ENCODE data around the gene TTLL11. TPM values are rescaled to one million over a fixed set of nuclear protein-coding genes. Genes with fewer than 3 reads are reported as not detected.

Gene TTLL11
- total and polyA plus RNA-seq, 3 experiments from 2014 or later, result 4.0 to 6.2 (median 4.5) TPM

GRCh38 chr9:121779381-121780117 lies 313.6 kb downstream of the TTLL11 start:
- Mint-ChIP-seq H3K4me3 (no peak overlapping the region), H3K27me3 (peaks cover 2 to 3% of the 10 kb centered on the region in 2 donors), H3K36me3 (no peaks in the 10 kb centered on the region), H3K4me1 (peaks cover 0 to 7% (median 5%) of the 10 kb centered on the region in 3 donors), H3K27ac (peak overlapping the region in 2 of 8 donors; percentile 56 to 83), H3K9me3 (peaks cover 0 to 9% (median 0%) of the 10 kb centered on the region in 5 donors)
- H3K4me3 ChIP-seq (ENCODE audit: low read length), result no peak overlapping the region
- H3K9me3 ChIP-seq (ENCODE audit: low read length), result no peaks in the 10 kb centered on the region
- no peak overlapping the region for H3K27ac ChIP-seq (ENCODE audit: low read depth, low read length)
- H3K36me3 ChIP-seq (ENCODE audit: insufficient read depth, low read length), result no peaks in the 10 kb centered on the region
- ChIA-PET POLR2A (no interaction called here), CTCF (no interaction called here)
- no peaks in the 10 kb centered on the region for H3K4me1 ChIP-seq (ENCODE audit: insufficient read depth, low read length)
- H3K27me3 ChIP-seq (ENCODE audit: insufficient read depth, low read length, poor library complexity, severe bottlenecking), result no peaks in the 10 kb centered on the region
- DNase-seq, result no peak

GRCh38 chr9:121778252-121779225 lies 314.6 kb downstream of the TTLL11 start:
- Mint-ChIP-seq H3K4me1 (no peaks in the 10 kb centered on the region), H3K27ac (peak overlapping the region in 1 of 8 donors; percentile 83), H3K27me3 (peaks cover 0 to 3% of the 10 kb centered on the region in 2 donors), H3K4me3 (no peak overlapping the region), H3K36me3 (no peaks in the 10 kb centered on the region), H3K9me3 (peaks cover 0 to 9% (median 0%) of the 10 kb centered on the region in 5 donors)
- H3K4me3 ChIP-seq (ENCODE audit: low read length), result no peak overlapping the region
- H3K36me3 ChIP-seq (ENCODE audit: insufficient read depth, low read length), result no peaks in the 10 kb centered on the region
- no peaks in the 10 kb centered on the region for H3K9me3 ChIP-seq (ENCODE audit: low read length)
- no peaks in the 10 kb centered on the region for H3K4me1 ChIP-seq (ENCODE audit: insufficient read depth, low read length)
- H3K27ac ChIP-seq (ENCODE audit: low read depth, low read length), result no peak overlapping the region
- ChIA-PET CTCF (no interaction called here), POLR2A (no interaction called here)
- no peaks in the 10 kb centered on the region for H3K27me3 ChIP-seq (ENCODE audit: insufficient read depth, low read length, poor library complexity, severe bottlenecking)
- DNase-seq, result no peak

DNA sequence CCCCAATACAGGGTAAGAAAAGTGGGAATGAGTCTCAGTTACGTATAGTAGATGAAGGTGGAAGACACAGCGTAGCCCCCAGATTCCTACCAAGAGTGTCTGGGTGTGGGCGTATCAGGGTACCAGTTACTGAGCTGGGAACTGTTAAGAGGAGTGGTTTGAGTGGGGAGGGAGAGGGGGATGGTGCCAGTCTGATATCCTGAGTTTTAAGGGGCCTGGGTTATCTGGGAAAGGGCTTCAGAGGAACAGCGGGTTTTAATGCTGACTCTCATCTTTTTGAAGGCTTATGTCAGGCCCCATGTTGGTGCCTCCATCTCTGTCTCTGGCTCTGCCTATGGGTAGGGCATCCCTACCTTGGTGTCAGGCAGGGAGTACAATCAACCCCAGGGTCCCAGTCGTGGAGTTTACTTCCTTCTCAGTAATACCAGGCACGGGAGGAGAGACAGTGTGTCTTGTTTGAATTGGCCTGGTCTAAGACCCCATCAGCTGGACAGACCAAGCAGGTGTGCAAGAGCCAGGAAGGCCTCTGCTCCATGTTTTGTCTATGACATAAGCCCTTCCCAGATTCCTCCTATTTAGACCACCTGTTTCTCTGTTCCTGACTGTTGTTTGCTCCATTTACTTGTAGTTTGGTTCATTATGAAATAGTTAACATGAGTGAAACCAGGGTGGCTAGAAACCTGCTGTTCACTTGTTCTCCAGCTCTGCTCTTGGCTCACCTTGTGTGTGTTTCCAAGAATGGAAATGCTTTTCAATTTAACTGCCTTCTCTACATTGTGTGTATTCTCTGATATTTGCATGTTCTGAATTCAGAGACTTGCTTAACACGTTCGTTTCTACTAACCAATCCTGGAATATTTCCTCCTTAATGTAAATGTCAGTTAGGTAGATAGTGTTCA lies 316.1 kb downstream of the TTLL11 start:
- POLR2A ChIA-PET, result no interaction called here
- peaks cover 0 to 9% (median 0%) of the 10 kb centered on the region in 5 donors for H3K9me3 Mint-ChIP-seq
- no peaks in the 10 kb centered on the region for H3K9me3 ChIP-seq (ENCODE audit: low read length)
- no peaks in the 10 kb centered on the region for H3K27me3 ChIP-seq (ENCODE audit: insufficient read depth, low read length, poor library complexity, severe bottlenecking)
- H3K4me1 Mint-ChIP-seq, result no peaks in the 10 kb centered on the region
- DNase-seq, result no peak
- no peak overlapping the region for H3K4me3 ChIP-seq (ENCODE audit: low read length)
- peak overlapping the region in 1 of 8 donors; percentile 37 for H3K27ac Mint-ChIP-seq
- no peaks in the 10 kb centered on the region for H3K4me1 ChIP-seq (ENCODE audit: insufficient read depth, low read length)
- H3K27ac ChIP-seq (ENCODE audit: low read depth, low read length), result no peak overlapping the region
- peaks cover 0 to 2% of the 10 kb centered on the region in 2 donors for H3K27me3 Mint-ChIP-seq
- H3K36me3 ChIP-seq (ENCODE audit: insufficient read depth, low read length), result no peaks in the 10 kb centered on the region
- no peaks in the 10 kb centered on the region for H3K36me3 Mint-ChIP-seq
- CTCF ChIA-PET, result no interaction called here
- H3K4me3 Mint-ChIP-seq, result no peak overlapping the region

DNA sequence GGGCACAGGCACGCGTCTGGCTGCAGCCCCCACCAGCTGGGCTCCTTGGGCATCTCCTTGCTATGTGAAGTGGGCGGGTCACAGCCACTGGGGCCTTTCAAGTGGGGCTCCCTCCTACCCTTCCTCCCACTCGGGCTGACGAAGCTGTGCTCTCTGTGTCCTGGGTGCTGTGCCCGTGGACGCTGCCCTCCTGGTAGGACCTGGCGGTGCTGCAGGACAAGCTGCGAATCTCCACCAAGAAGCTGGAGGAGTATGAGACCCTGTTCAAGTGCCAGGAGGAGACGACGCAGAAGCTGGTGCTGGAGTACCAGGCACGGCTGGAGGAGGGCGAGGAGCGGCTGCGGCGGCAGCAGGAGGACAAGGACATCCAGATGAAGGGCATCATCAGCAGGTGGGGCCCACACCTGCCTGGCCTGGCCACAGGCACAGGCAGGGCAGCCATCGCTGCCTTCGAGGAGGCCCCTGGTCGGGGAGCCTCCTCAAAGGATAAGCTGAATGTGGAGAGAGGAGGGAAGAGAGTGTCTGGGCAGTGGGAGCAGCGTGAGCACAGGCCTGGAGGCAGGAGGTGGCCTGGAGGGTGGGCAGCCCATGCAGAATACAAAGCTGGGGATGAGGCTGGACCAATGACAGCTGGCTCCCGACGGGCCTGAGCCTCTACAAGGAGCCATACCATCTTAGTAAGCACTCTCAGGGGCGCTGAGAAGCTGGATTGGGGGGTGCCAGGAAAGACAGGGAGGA lies 316.9 kb downstream of the TTLL11 start:
- POLR2A ChIA-PET, result no interaction called here
- no peak overlapping the region for H3K27ac Mint-ChIP-seq
- DNase-seq, result no peak
- CTCF ChIA-PET, result no interaction called here
- Histone ChIP-seq H3K27me3 (ENCODE audit: insufficient read depth, low read length, poor library complexity, severe bottlenecking) (no peaks in the 10 kb centered on the region), H3K27ac (ENCODE audit: low read depth, low read length) (no peak overlapping the region), H3K36me3 (ENCODE audit: insufficient read depth, low read length) (no peaks in the 10 kb centered on the region), H3K9me3 (ENCODE audit: low read length) (no peaks in the 10 kb centered on the region), H3K4me3 (ENCODE audit: low read length) (no peak overlapping the region), H3K4me1 (ENCODE audit: insufficient read depth, low read length) (no peaks in the 10 kb centered on the region)
- H3K4me1 Mint-ChIP-seq, result no peaks in the 10 kb centered on the region
- peaks cover 0 to 2% of the 10 kb centered on the region in 2 donors for H3K27me3 Mint-ChIP-seq
- no peaks in the 10 kb centered on the region for H3K36me3 Mint-ChIP-seq
- H3K9me3 Mint-ChIP-seq, result peaks cover 0 to 9% (median 0%) of the 10 kb centered on the region in 5 donors
- H3K4me3 Mint-ChIP-seq, result no peak overlapping the region

- no peak overlapping the region for H3K27ac Mint-ChIP-seq
- no peak overlapping the region for H3K4me3 Mint-ChIP-seq
Measured at GRCh38 chr9:121774715-121775613, 318.1 kb downstream of the TTLL11 start.

GRCh38 chr9:121773954-121774714 lies 319.0 kb downstream of the TTLL11 start:
- Mint-ChIP-seq H3K27ac (no peak overlapping the region), H3K27me3 (peaks cover 0 to 2% of the 10 kb centered on the region in 2 donors), H3K9me3 (peaks cover 0 to 3% (median 0%) of the 10 kb centered on the region in 5 donors), H3K4me3 (no peak overlapping the region), H3K36me3 (no peaks in the 10 kb centered on the region), H3K4me1 (no peaks in the 10 kb centered on the region)
- ChIA-PET POLR2A (no interaction called here), CTCF (no interaction called here)
- no peak overlapping the region for H3K4me3 ChIP-seq (ENCODE audit: low read length)
- no peaks in the 10 kb centered on the region for H3K9me3 ChIP-seq (ENCODE audit: low read length)
- no peak for DNase-seq
- H3K27me3 ChIP-seq (ENCODE audit: insufficient read depth, low read length, poor library complexity, severe bottlenecking), result no peaks in the 10 kb centered on the region
- H3K36me3 ChIP-seq (ENCODE audit: insufficient read depth, low read length), result no peaks in the 10 kb centered on the region
- no peaks in the 10 kb centered on the region for H3K4me1 ChIP-seq (ENCODE audit: insufficient read depth, low read length)
- no peak overlapping the region for H3K27ac ChIP-seq (ENCODE audit: low read depth, low read length)

More at GRCh38 chr9:121774715-121775613, 318.1 kb downstream of the TTLL11 start:
- no peak overlapping the region for H3K4me3 ChIP-seq (ENCODE audit: low read length)
- ChIA-PET POLR2A (no interaction called here), CTCF (no interaction called here)
- H3K27me3 ChIP-seq (ENCODE audit: insufficient read depth, low read length, poor library complexity, severe bottlenecking), result no peaks in the 10 kb centered on the region
- peaks cover 0 to 2% of the 10 kb centered on the region in 2 donors for H3K27me3 Mint-ChIP-seq
- DNase-seq, result no peak
- H3K4me1 Mint-ChIP-seq, result no peaks in the 10 kb centered on the region
- no peaks in the 10 kb centered on the region for H3K36me3 Mint-ChIP-seq
- H3K9me3 ChIP-seq (ENCODE audit: low read length), result no peaks in the 10 kb centered on the region
- H3K27ac ChIP-seq (ENCODE audit: low read depth, low read length), result no peak overlapping the region
- H3K9me3 Mint-ChIP-seq, result peaks cover 0 to 9% (median 0%) of the 10 kb centered on the region in 5 donors
- no peaks in the 10 kb centered on the region for H3K4me1 ChIP-seq (ENCODE audit: insufficient read depth, low read length)
- no peaks in the 10 kb centered on the region for H3K36me3 ChIP-seq (ENCODE audit: insufficient read depth, low read length)
